Astrocyte of the cerebellum (primary cell): ENCODE results near the gene KLF15.

ENCODE experiments used
- DNase-seq: peaks from one replicate; pipeline ENCODE4 v3.0.0-alpha.2; 2011; ENCODE audit warnings: low read depth
- H3K4me3 ChIP-seq: 2 replicates; pipeline ENCODE4 v1.5.1; 2011; ENCODE audit warnings: mild to moderate bottlenecking, low read depth, low read length, moderate library complexity
- in situ Hi-C: cut with HindIII; loops from 2 replicates; pipeline ENCODE4 v1.10.0; 2017; ENCODE audit warnings: low sequenced_read_pairs
- TF ChIP-seq, protein P1 (sequence below): IDR thresholded peaks from 2 replicates; pipeline ENCODE4 v1.5.1; 2012; ENCODE audit warnings: low read length, low read depth, moderate library complexity, mild to moderate bottlenecking; ENCODE audit errors: missing control alignments

The KLF15 gene

DNA sequence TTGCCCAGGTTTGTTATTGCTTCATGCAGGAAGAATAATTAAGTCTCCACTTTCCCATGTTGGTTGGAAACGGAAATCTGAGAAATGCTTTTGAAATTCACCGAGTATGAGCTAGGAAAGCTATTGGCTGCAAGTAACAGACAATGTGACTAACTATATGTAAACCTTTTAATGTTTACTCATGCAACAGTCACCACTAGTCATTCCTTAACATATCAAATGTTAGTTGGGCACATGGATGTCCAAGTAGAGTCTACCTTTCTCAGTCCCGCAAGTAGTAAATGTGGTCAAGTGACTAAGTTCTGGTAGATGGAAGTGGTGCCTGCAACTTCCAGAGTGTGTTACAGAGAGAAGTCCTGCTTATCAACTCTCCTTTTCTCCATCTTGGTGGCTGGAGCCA is 52.5 kb downstream of the KLF15 start:
- H3K4me3 ChIP-seq = no peak overlapping the region
- TF ChIP-seq, protein P1, sequence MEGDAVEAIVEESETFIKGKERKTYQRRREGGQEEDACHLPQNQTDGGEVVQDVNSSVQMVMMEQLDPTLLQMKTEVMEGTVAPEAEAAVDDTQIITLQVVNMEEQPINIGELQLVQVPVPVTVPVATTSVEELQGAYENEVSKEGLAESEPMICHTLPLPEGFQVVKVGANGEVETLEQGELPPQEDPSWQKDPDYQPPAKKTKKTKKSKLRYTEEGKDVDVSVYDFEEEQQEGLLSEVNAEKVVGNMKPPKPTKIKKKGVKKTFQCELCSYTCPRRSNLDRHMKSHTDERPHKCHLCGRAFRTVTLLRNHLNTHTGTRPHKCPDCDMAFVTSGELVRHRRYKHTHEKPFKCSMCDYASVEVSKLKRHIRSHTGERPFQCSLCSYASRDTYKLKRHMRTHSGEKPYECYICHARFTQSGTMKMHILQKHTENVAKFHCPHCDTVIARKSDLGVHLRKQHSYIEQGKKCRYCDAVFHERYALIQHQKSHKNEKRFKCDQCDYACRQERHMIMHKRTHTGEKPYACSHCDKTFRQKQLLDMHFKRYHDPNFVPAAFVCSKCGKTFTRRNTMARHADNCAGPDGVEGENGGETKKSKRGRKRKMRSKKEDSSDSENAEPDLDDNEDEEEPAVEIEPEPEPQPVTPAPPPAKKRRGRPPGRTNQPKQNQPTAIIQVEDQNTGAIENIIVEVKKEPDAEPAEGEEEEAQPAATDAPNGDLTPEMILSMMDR = no peak
- DNase-seq = no peak
- in situ Hi-C loops = no loop called here

DNA sequence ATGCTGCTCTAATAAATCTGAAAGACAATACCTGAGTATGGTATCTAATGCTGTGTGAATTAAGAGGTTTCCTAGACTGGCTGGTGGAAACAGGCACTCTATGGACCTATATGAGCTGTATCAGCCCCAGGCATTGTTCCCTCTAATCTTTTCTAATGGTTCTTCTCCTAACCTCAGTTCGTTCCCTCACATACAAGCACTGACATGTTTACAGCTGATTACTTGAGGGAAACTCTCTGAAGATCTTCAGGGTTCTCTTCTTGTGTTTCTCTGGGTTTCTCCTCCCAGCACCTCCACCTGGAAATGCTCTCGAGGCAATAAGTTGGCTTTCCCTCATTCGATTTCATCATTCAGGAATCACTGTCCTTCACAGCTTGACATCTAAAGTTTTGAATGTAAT is 52.9 kb downstream of the KLF15 start:
- TF ChIP-seq, protein P1 = no peak
- in situ Hi-C loops = no loop called here
- no peak for DNase-seq
- H3K4me3 ChIP-seq = no peak overlapping the region

DNA sequence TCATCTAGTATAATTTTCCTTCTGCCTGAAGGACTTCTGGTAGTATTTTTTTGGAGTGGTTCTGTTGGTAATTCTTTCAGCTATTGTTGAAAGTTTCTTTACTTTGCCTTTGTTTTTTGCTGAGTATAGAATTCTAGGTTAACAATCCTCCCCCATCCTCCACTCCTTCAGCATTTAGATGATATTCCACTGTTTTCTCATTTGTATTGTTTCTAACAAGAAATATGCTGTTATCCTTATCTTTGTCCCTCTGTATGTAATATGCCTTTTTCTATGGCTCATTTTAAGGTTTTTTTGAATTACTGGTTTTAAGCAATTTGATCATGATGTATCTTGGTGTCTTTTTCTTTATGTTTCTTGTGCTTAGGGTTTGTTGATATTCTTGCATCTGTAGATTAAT is 53.9 kb downstream of the KLF15 start:
- no peak for DNase-seq
- no peak overlapping the region for H3K4me3 ChIP-seq
- TF ChIP-seq, protein P1 = no peak
- in situ Hi-C loops = no loop called here

DNA sequence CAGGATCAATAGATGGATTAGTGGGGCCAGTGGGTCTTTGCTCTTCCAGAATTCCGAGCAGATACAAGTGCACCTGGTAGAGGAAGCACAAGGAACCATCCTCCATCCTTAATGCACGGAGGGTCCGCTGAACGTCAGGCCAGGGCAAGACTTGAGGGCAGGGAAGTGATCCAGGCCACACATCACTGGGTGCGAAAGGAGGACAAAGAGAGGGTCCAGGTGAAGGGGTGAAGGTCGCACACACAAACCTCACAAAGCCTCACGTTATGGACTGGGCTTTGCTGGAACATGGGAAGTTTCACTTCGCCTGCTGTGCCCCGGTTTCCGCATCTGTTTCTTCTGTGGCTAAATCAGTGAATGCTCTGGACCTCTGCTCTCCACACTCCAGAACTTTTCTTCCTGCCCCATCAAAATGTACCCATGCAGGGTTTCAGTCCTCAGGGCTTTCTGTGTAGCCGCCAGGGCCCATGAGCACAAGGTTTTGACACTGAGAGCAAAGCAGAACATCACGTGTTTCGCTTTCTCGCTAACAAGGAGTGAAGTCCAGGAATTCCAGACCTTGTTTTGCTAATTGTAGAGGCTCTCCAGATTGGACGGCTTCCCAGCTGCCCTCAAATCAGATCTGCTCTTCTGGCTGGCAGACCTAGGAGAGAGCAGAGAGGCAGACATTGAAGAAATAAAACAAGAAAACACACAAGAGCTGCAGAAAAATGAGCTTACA is 56.3 kb downstream of the KLF15 start:
- DNase-seq = peak; percentile 20
- H3K4me3 ChIP-seq = no peak overlapping the region
- in situ Hi-C loops = no loop called here
- TF ChIP-seq, protein P1 = no peak

DNA sequence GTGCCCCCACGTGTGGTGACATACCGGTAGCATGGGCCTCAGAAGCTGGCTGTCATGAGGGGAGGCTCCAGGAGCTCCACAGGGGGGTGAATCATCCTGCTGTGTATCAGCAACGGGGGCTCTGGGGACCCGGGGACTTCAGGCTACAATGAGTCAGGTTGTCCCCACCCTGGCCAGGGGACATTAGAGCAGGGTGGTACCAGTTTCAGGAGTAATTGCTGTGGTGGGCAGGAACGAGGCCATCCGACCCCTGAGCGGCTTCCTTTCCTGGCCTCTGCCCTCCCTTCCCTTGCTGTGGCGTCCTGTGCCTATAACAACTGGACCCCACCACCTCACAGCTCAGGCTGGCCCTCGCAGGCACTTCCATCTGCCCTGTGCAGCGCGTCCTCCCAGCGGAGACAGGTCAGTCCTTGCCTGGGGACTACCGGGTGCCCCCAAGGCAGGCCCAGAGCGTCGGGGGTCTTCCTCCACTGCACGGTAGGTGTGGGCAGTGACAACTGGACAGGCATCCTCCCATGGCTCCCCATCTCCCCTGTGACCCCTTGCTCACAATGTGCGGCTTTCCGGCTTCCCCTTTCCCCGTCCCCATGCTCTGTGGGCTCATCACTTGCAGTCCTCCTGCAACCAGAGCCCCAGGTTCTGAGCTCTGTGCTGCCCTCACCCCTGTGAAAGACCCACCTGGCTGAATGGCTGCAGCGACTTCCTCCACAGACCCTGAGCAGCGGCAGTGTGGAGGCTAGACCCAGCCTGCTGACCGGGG is 57.0 kb downstream of the KLF15 start:
- in situ Hi-C loops = no loop called here
- TF ChIP-seq, protein P1 = no peak
- no peak for DNase-seq
- H3K4me3 ChIP-seq = no peak overlapping the region

DNA sequence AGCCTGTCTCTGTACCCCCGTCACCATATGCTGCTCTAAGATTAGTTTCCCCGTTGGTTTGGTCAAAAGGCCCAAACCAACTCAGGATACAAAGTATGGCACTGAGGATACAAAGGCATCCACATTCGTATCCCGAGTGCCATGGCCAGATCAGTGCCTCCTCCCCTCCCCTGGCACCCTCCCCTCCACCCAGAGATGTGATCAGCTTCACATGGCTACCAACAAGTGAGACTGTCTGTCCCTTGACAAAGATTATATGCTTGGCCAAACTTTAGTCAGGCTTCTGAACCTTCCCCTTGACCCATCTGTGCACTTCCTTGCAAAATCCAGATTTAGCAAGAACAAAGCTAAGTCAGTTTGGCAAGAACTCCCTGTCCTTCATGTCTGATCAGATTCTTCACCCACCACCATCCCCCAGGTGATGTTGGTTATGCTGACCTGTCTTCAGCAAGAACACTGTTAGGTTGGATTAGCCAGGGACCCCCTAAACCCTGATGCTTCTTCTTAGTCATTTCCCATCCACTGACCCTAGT is 61.7 kb downstream of the KLF15 start:
- in situ Hi-C loops = no loop called here
- TF ChIP-seq, protein P1 = no peak

More for the DNA sequence above, 61.7 kb downstream of the KLF15 start:
- H3K4me3 ChIP-seq = no peak overlapping the region
- DNase-seq = no peak
